Panc1 (cell line): Measurements from ENCODE around the gene WAC. TPM values are rescaled to one million over a fixed set of nuclear protein-coding genes. Genes with fewer than 3 reads are reported as not detected.

Experiments
- ATAC-seq: fragments of 200-7000 bp; cut with Tn5 transposase; 2 replicates; pipeline ENCODE4 v1.9.1; 2020; ENCODE audit warnings: mild to moderate bottlenecking, moderate library complexity
- BruUV-seq: library from RNA; stranded (reverse); fragments of 400-500 nt; replicated peaks from 2 replicates; lab custom pipeline; 2021; lab: Mats Ljungman, UMichigan
- CTCF ChIA-PET: fragments of 300-600 bp; sonication (Branson Sonifier 250); formaldehyde crosslinking; loops from one replicate; lab custom pipeline; 2022; ENCODE audit warnings: antibody characterized with exemption; lab: Charles Lee
- POLR2A ChIA-PET: fragments of 300-600 bp; sonication (Branson Sonifier 250); formaldehyde crosslinking; loops from one replicate; lab custom pipeline; 2022; ENCODE audit warnings: antibody characterized with exemption; lab: Charles Lee
- DNase-seq: peaks from one replicate; pipeline ENCODE4 v3.0.0-alpha.2; 2010; ENCODE audit warnings: low read depth, low spot score
- H3K27ac ChIP-seq: 2 replicates; pipeline ENCODE4 v1.5.1; 2011; ENCODE audit warnings: mild to moderate bottlenecking, low read length, inconsistent platforms
- H3K27me3 ChIP-seq: fragments of 200-500 bp; sonication (Bioruptor generic); 2 replicates; pipeline ENCODE4 v1.6.0; 2014; ENCODE audit warnings: low read length, inconsistent platforms; ENCODE audit not compliant: control insufficient read depth, insufficient read depth
- H3K36me3 ChIP-seq: fragments of 200-500 bp; sonication (Bioruptor generic); 2 replicates; pipeline ENCODE4 v1.5.1; 2014; ENCODE audit warnings: inconsistent platforms, mild to moderate bottlenecking, low read length, moderate library complexity; ENCODE audit not compliant: control insufficient read depth, insufficient read depth
- H3K4me1 ChIP-seq: 2 replicates; pipeline ENCODE4 v1.5.1; 2011; ENCODE audit warnings: inconsistent platforms, mild to moderate bottlenecking, low read length, moderate library complexity; ENCODE audit not compliant: control insufficient read depth, insufficient read depth
- H3K4me3 ChIP-seq, 2 experiments: 2 replicates each; pipeline ENCODE4 v1.5.1; 2011 to 2012; ENCODE audit warnings: low read depth in 2 of 2, low read length in 2 of 2, mild to moderate bottlenecking in 2 of 2, inconsistent platforms in 1 of 2, moderate library complexity in 1 of 2
- H3K9me3 ChIP-seq: fragments of 200-500 bp; sonication (Bioruptor generic); 2 replicates; pipeline ENCODE4 v1.5.1; 2014; ENCODE audit warnings: low read depth, mild to moderate bottlenecking, inconsistent platforms, low read length, moderate library complexity; ENCODE audit not compliant: control insufficient read depth, insufficient read depth
- POLR2AphosphoS5 ChIP-seq: IDR thresholded peaks from 2 replicates; pipeline ENCODE4 v1.6.1; 2012; ENCODE audit warnings: mild to moderate bottlenecking, low read depth, low read length, moderate library complexity
- SIN3A ChIP-seq: IDR thresholded peaks from 2 replicates; pipeline ENCODE4 v1.6.1; 2012; ENCODE audit warnings: low read depth, mild to moderate bottlenecking, low read length, moderate library complexity, borderline replicate concordance; ENCODE audit not compliant: insufficient read depth
- TCF7L2 ChIP-seq: IDR thresholded peaks from 2 replicates; pipeline ENCODE4 v1.6.1; 2011; ENCODE audit warnings: mild to moderate bottlenecking, low read depth, low read length, inconsistent platforms
- in situ Hi-C: cut with HindIII; loops from 2 replicates; pipeline ENCODE4 v1.10.0; 2016; ENCODE audit warnings: low sequenced_read_pairs, low pct_unique_long_range_greater_than_20kb
- intact Hi-C: fragments of 100-400 bp; cut with micrococcal nuclease; formaldehyde crosslinking; loops from one replicate; pipeline ENCODE4 v1.10.0; 2022; ENCODE audit not compliant: unreplicated experiment
- total RNA-seq: library from RNA; stranded (reverse); gene quantifications from one replicate; pipeline ENCODE4 v1.2.1, GENCODE V29; 2021; ENCODE audit not compliant: unreplicated experiment
- TF ChIP-seq, protein P1 (sequence below), 2 experiments: IDR thresholded peaks; 2 replicates each; pipeline ENCODE4 v1.6.1; 2011 to 2012; ENCODE audit warnings: low read depth in 2 of 2, control low read depth in 1 of 2, low read length in 1 of 2, mild to moderate bottlenecking in 1 of 2, moderate library complexity in 1 of 2; ENCODE audit not compliant: insufficient read depth in 1 of 2
- TF ChIP-seq, protein P2 (sequence below): fragments of 450-650 bp; IDR thresholded peaks from 2 replicates; pipeline ENCODE4 v1.5.1; 2017; ENCODE audit warnings: mild to moderate bottlenecking

The WAC gene
- total RNA-seq, 1 experiment from 2014 or later, result 70.7 TPM

DNA sequence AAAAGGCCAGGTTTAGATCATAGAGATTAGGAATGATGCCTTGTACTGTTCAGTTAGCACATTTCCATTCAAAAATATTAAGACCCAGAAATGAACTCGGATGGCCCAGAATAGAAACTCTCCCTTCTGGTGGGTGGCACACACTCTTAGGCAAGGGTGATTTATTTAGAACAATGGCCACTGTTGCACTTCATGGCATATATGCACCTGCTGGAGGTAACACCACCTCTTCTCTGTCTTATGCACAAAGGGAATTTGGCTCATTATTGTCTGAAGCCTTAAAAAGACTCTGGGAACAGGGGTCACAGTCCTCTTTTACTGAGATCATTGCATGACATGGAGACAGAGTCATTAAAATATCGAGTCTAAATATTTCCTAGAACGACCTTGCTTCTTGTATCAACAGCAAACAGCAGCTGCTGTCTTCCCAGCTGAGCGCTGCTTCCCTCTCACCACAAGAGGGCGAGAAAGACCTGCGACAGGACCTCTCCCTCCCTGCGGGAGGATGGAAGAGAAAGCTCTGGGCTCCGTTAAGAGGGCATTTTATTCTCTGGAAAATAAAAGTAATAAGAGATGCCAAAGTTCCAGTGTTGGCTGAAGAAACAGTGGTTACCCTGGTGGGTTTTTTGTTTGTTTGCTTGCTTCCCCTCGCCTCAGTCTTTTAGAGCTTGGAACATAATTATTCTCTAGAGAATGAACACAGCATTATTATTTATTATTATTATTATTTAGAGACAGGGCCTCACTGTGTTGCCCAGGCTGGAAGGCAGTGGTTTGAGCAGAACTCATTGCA lies 130.9 kb downstream of the WAC start:
- no TSS peak for BruUV-seq
- POLR2A ChIA-PET, result no interaction called here
- in situ Hi-C loops, result no loop called here

DNA sequence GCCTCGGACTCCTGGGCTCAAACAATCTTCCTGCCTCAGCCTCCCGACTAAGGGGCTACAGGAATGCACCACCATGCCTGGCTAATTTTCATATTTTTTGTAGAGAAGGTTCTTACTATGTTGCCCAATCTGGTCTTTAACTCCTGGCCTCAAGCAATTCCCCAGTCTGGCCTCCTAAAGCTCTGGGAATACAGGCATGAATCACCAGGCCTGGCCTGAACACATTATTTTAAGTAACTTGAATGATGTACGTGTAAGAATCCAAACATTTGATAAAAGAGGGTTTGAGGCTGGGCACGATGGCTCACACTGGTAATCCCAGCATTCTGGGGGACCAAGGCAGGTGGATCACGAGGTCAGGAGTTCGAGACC lies 131.4 kb downstream of the WAC start:
- no TSS peak for BruUV-seq
- Histone ChIP-seq H3K4me3 (no peak overlapping the region), H3K27ac (no peak overlapping the region), H3K27me3 (peaks cover 14% of the 10 kb centered on the region), H3K36me3 (no peaks in the 10 kb centered on the region), H3K9me3 (no peaks in the 10 kb centered on the region), H3K4me1 (no peaks in the 10 kb centered on the region; the same call in 1 of the 2 replicates)
- ChIA-PET POLR2A (no interaction called here), CTCF (interaction anchor here (0.6 to 1.1 kb wide), 5 partner anchors 153 to 640 kb away, joined by 3 to 7 read pairs (median 3); no protein-coding TSS in a partner anchor)
- intact Hi-C loops (loop anchor here (1.0 to 5.0 kb wide), 2 partner anchors 468 to 640 kb away; no protein-coding TSS in a partner anchor), in situ Hi-C loops (no loop called here)
- TF ChIP-seq, protein P1, sequence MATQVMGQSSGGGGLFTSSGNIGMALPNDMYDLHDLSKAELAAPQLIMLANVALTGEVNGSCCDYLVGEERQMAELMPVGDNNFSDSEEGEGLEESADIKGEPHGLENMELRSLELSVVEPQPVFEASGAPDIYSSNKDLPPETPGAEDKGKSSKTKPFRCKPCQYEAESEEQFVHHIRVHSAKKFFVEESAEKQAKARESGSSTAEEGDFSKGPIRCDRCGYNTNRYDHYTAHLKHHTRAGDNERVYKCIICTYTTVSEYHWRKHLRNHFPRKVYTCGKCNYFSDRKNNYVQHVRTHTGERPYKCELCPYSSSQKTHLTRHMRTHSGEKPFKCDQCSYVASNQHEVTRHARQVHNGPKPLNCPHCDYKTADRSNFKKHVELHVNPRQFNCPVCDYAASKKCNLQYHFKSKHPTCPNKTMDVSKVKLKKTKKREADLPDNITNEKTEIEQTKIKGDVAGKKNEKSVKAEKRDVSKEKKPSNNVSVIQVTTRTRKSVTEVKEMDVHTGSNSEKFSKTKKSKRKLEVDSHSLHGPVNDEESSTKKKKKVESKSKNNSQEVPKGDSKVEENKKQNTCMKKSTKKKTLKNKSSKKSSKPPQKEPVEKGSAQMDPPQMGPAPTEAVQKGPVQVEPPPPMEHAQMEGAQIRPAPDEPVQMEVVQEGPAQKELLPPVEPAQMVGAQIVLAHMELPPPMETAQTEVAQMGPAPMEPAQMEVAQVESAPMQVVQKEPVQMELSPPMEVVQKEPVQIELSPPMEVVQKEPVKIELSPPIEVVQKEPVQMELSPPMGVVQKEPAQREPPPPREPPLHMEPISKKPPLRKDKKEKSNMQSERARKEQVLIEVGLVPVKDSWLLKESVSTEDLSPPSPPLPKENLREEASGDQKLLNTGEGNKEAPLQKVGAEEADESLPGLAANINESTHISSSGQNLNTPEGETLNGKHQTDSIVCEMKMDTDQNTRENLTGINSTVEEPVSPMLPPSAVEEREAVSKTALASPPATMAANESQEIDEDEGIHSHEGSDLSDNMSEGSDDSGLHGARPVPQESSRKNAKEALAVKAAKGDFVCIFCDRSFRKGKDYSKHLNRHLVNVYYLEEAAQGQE (IDR thresholded peaks at IDR 0.05; ENCODE audit: insufficient read depth in 1 of 2, low read depth in 2 of 2, low read length in 1 of 2), result no peak
- no peak for TF ChIP-seq POLR2AphosphoS5
- TF ChIP-seq SIN3A, result no peak
- no peak for TF ChIP-seq TCF7L2
- TF ChIP-seq, protein P2, sequence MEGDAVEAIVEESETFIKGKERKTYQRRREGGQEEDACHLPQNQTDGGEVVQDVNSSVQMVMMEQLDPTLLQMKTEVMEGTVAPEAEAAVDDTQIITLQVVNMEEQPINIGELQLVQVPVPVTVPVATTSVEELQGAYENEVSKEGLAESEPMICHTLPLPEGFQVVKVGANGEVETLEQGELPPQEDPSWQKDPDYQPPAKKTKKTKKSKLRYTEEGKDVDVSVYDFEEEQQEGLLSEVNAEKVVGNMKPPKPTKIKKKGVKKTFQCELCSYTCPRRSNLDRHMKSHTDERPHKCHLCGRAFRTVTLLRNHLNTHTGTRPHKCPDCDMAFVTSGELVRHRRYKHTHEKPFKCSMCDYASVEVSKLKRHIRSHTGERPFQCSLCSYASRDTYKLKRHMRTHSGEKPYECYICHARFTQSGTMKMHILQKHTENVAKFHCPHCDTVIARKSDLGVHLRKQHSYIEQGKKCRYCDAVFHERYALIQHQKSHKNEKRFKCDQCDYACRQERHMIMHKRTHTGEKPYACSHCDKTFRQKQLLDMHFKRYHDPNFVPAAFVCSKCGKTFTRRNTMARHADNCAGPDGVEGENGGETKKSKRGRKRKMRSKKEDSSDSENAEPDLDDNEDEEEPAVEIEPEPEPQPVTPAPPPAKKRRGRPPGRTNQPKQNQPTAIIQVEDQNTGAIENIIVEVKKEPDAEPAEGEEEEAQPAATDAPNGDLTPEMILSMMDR, result no peak
- no peak for DNase-seq
- no peak for ATAC-seq

More for the DNA sequence above, 130.9 kb downstream of the WAC start:
- ATAC-seq (peak; percentile 91), DNase-seq (peak; percentile 58)
- H3K27me3 ChIP-seq, result 0 out of 2 replicates have a peak, but pooled peaks cover 11% of the 10 kb centered on the region
- no peaks in the 10 kb centered on the region for H3K36me3 ChIP-seq
- intact Hi-C loops, result loop anchor here (1.0 to 5.0 kb wide), 2 partner anchors 469 to 641 kb away; no protein-coding TSS in a partner anchor
- TF ChIP-seq, protein P2, result peak; percentile 90
- TF ChIP-seq, protein P1 (IDR thresholded peaks at IDR 0.05; ENCODE audit: insufficient read depth in 1 of 2, low read depth in 2 of 2, low read length in 1 of 2), result no peak
- no peaks in the 10 kb centered on the region for H3K9me3 ChIP-seq
- no peak overlapping the region for H3K4me3 ChIP-seq
- CTCF ChIA-PET, result interaction anchor here (0.5 to 1.1 kb wide), 6 partner anchors 42 to 641 kb away, joined by 3 to 7 read pairs (median 3); no protein-coding TSS in a partner anchor
- H3K4me1 ChIP-seq, result no peaks in the 10 kb centered on the region; the same call in 1 of the 2 replicates
- no peak overlapping the region for H3K27ac ChIP-seq
